ENCODE data around the gene TRIP11.
"Not testable (repeated sequence)": the region's sequence is repeated elsewhere in the genome, so short reads cannot be mapped to it uniquely, and the experiment has no call there.

The TRIP11 gene

GRCh38 chr14:92039719-92040430 is at the start of gene TRIP11:
TRIP11 (minus strand) TSS chr14:92040059; CDS start chr14:92039685, 374 bp downstream.
- TF ChIP-seq ZNF274 (IDR thresholded peaks at IDR 0.05; ENCODE audit: low read depth, low read length) (no peak), YY1 (IDR thresholded peaks at IDR 0.05; ENCODE audit: insufficient read depth, insufficient read length) (peak; percentile 64), SUZ12 (IDR thresholded peaks at IDR 0.05; ENCODE audit: extremely low read depth, insufficient read depth, insufficient read length) (no peak)
- Histone ChIP-seq H3K9ac (ENCODE audit: insufficient read length, low read depth) (peak within 1 kb of the TSS; percentile 98), H3K9me3 (ENCODE audit: insufficient read depth, low read length) (no peaks in the 10 kb centered on the region), H3K36me3 (ENCODE audit: insufficient read depth, insufficient read length, low read length) (peaks cover 9% of the 10 kb centered on the region), H3K4me3 (ENCODE audit: insufficient read length, low read depth) (peak within 1 kb of the TSS; percentile 89), H3K27me3 (ENCODE audit: insufficient read depth, insufficient read length) (no peaks in the 10 kb centered on the region), H3K4me1 (ENCODE audit: insufficient read depth, insufficient read length) (no peaks in the 10 kb centered on the region)
- DNase-seq (ENCODE audit: low read depth, low spot score) = peak; percentile 80

GRCh38 chr14:92088494-92088893 is 48.6 kb upstream of the TRIP11 start:
- no peak for TF ChIP-seq ZNF274 (IDR thresholded peaks at IDR 0.05; ENCODE audit: low read depth, low read length)
- Histone ChIP-seq H3K9me3 (ENCODE audit: insufficient read depth, low read length) (no peaks in the 10 kb centered on the region), H3K4me3 (ENCODE audit: insufficient read length, low read depth) (no peak overlapping the region), H3K36me3 (ENCODE audit: insufficient read depth, insufficient read length, low read length) (peaks cover 26% of the 10 kb centered on the region), H3K9ac (ENCODE audit: insufficient read length, low read depth) (no peak overlapping the region), H3K27me3 (ENCODE audit: insufficient read depth, insufficient read length) (no peaks in the 10 kb centered on the region), H3K4me1 (ENCODE audit: insufficient read depth, insufficient read length) (no peaks in the 10 kb centered on the region)
- DNase-seq (ENCODE audit: low read depth, low spot score) = no peak

- Histone ChIP-seq H3K4me1 (ENCODE audit: insufficient read depth, insufficient read length) (no peaks in the 10 kb centered on the region), H3K36me3 (ENCODE audit: insufficient read depth, insufficient read length, low read length) (peaks cover 32% of the 10 kb centered on the region), H3K9me3 (ENCODE audit: insufficient read depth, low read length) (no peaks in the 10 kb centered on the region), H3K27me3 (ENCODE audit: insufficient read depth, insufficient read length) (no peaks in the 10 kb centered on the region), H3K9ac (ENCODE audit: insufficient read length, low read depth) (no peak overlapping the region), H3K4me3 (ENCODE audit: insufficient read length, low read depth) (no peak overlapping the region)
- no peak for TF ChIP-seq ZNF274 (IDR thresholded peaks at IDR 0.05; ENCODE audit: low read depth, low read length)
- DNase-seq (ENCODE audit: low read depth, low spot score) = no peak
These were observed 34.7 kb upstream of the TRIP11 start for GRCh38 chr14:92074555-92074954.

GRCh38 chr14:92058006-92058917 is 18.4 kb upstream of the TRIP11 start:
- no peak for TF ChIP-seq ZNF274 (IDR thresholded peaks at IDR 0.05; ENCODE audit: low read depth, low read length)
- no peak for DNase-seq (ENCODE audit: low read depth, low spot score)
- H3K36me3 ChIP-seq (ENCODE audit: insufficient read depth, insufficient read length, low read length) = no peaks in the 10 kb centered on the region

GRCh38 chr14:92049781-92050180 is 9.9 kb upstream of the TRIP11 start:
- Histone ChIP-seq H3K4me1 (ENCODE audit: insufficient read depth, insufficient read length) (no peaks in the 10 kb centered on the region), H3K9me3 (ENCODE audit: insufficient read depth, low read length) (peaks cover 7% of the 10 kb centered on the region; the same call in 1 of the 2 replicates), H3K36me3 (ENCODE audit: insufficient read depth, insufficient read length, low read length) (peaks cover 3% of the 10 kb centered on the region), H3K27me3 (ENCODE audit: insufficient read depth, insufficient read length) (no peaks in the 10 kb centered on the region), H3K4me3 (ENCODE audit: insufficient read length, low read depth) (no peak overlapping the region), H3K9ac (ENCODE audit: insufficient read length, low read depth) (no peak overlapping the region)
- no peak for TF ChIP-seq ZNF274 (IDR thresholded peaks at IDR 0.05; ENCODE audit: low read depth, low read length)
- no peak for TF ChIP-seq YY1 (IDR thresholded peaks at IDR 0.05; ENCODE audit: insufficient read depth, insufficient read length)
- no peak for TF ChIP-seq SUZ12 (IDR thresholded peaks at IDR 0.05; ENCODE audit: extremely low read depth, insufficient read depth, insufficient read length)
- no peak for DNase-seq (ENCODE audit: low read depth, low spot score)

More at GRCh38 chr14:92058006-92058917, 18.4 kb upstream of the TRIP11 start:
- Histone ChIP-seq H3K4me3 (ENCODE audit: insufficient read length, low read depth) (no peak overlapping the region), H3K9me3 (ENCODE audit: insufficient read depth, low read length) (no peaks in the 10 kb centered on the region), H3K27me3 (ENCODE audit: insufficient read depth, insufficient read length) (no peaks in the 10 kb centered on the region), H3K9ac (ENCODE audit: insufficient read length, low read depth) (peak overlapping the region; percentile 8), H3K4me1 (ENCODE audit: insufficient read depth, insufficient read length) (no peaks in the 10 kb centered on the region)

DNA sequence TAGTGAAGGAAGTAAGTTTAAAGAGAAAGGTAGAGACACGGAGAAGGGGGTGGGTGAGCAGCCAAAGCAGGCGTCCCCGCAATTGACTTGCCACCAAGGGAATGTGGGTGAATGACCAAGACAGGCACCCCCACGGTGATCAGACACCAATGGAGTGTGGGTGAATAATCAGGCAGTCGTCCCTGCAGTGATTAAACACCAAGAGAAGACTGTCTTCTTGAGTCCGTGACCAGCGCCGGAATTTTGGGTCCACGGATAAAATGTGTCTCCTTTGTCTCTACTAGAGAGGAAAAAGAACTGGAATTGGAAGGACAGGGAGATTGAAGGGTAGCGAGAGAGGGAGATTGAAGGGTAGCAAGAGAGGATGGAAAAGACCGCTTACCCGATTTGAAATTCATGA is 9.4 kb upstream of the TRIP11 start:
- H3K4me1 ChIP-seq (ENCODE audit: insufficient read depth, insufficient read length); H3K27me3 ChIP-seq (ENCODE audit: insufficient read depth, insufficient read length); H3K36me3 ChIP-seq (ENCODE audit: insufficient read depth, insufficient read length, low read length); DNase-seq (ENCODE audit: low read depth, low spot score); H3K4me3 ChIP-seq (ENCODE audit: insufficient read length, low read depth); H3K9me3 ChIP-seq (ENCODE audit: insufficient read depth, low read length); H3K9ac ChIP-seq (ENCODE audit: insufficient read length, low read depth): not testable (repeated sequence)

DNA sequence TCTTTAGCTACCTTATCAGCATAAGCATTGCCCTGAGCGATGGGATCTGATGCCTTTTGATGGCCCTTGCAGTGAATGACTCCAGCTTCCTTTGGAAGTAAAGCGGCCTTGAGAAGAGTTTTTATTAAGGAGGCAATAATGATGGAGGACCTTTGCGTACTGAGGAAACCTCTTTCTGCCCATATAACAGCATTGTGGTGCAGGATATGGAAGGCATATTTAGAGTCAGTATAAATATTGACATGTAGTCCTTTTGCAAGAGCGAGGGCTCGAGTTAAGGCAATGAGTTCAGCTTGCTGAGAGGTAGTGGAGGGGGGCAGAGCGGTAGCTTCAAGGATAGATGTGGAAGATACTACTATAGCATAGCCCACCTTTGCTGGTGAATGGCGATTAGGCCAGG is 6.0 kb upstream of the TRIP11 start:
- H3K4me3 ChIP-seq (ENCODE audit: insufficient read length, low read depth) = not testable (repeated sequence)

GRCh38 chr14:92041766-92042165 is 1.9 kb upstream of the TRIP11 start:
- H3K4me3 ChIP-seq (ENCODE audit: insufficient read length, low read depth); H3K4me1 ChIP-seq (ENCODE audit: insufficient read depth, insufficient read length); H3K27me3 ChIP-seq (ENCODE audit: insufficient read depth, insufficient read length); H3K9me3 ChIP-seq (ENCODE audit: insufficient read depth, low read length); H3K9ac ChIP-seq (ENCODE audit: insufficient read length, low read depth); H3K36me3 ChIP-seq (ENCODE audit: insufficient read depth, insufficient read length, low read length); DNase-seq (ENCODE audit: low read depth, low spot score): not testable (repeated sequence)

More for the DNA sequence above, 6.0 kb upstream of the TRIP11 start:
- not testable (repeated sequence) for DNase-seq (ENCODE audit: low read depth, low spot score); H3K27me3 ChIP-seq (ENCODE audit: insufficient read depth, insufficient read length); H3K4me1 ChIP-seq (ENCODE audit: insufficient read depth, insufficient read length); H3K36me3 ChIP-seq (ENCODE audit: insufficient read depth, insufficient read length, low read length); H3K9me3 ChIP-seq (ENCODE audit: insufficient read depth, low read length); H3K9ac ChIP-seq (ENCODE audit: insufficient read length, low read depth)
